Transverse colon (tissue), 4 donors: Measurements from ENCODE around the gene ANKEF1. TPM values are rescaled to one million over a fixed set of nuclear protein-coding genes. Genes with fewer than 3 reads are reported as not detected.

Experiments
- DNase-seq: peaks from one replicate; pipeline ENCODE4 v3.0.0-alpha.2; 2019
- H3K27ac ChIP-seq, 4 donors: fragments of 200-600 bp; sonication (generic); 2 replicates each; pipeline ENCODE4 v1.5.1; 2016 to 2018; ENCODE audit warnings: inconsistent platforms in 4 of 4
- H3K27me3 ChIP-seq: fragments of 200-600 bp; sonication (generic); 2 replicates; pipeline ENCODE4 v1.5.1; 2017; ENCODE audit warnings: inconsistent platforms
- H3K36me3 ChIP-seq, 4 donors: fragments of 200-600 bp; sonication (generic); 2 replicates each; pipeline ENCODE4 v1.5.1; 2017 to 2019; ENCODE audit warnings: inconsistent platforms in 4 of 4
- H3K4me1 ChIP-seq, 4 donors: fragments of 200-600 bp; sonication (generic); 2 replicates each; pipeline ENCODE4 v1.5.1; 2017 to 2020; ENCODE audit warnings: inconsistent platforms in 4 of 4
- H3K4me3 ChIP-seq, 4 donors: fragments of 200-600 bp; sonication (generic); 1 replicate in 1 of 4; 2 replicates in 3 of 4; pipeline versions ENCODE4 v1.5.1 to v1.6.1; 2017 to 2019; ENCODE audit warnings: inconsistent platforms in 4 of 4
- H3K9me3 ChIP-seq, 2 donors: fragments of 200-600 bp; sonication (generic); 2 replicates each; pipeline ENCODE4 v1.5.1; 2017 to 2019; ENCODE audit warnings: inconsistent platforms in 2 of 2
- EP300 ChIP-seq: sonication (generic); formaldehyde crosslinking; IDR thresholded peaks from one replicate; pipeline ENCODE4 v1.6.1; 2017; ENCODE audit warnings: antibody characterized with exemption, low read depth
- POLR2A ChIP-seq: fragments of 450-650 bp; IDR thresholded peaks from one replicate; pipeline ENCODE4 v1.6.1; 2016; ENCODE audit warnings: antibody characterized with exemption, mild to moderate bottlenecking, moderate library complexity
- POLR2AphosphoS5 ChIP-seq, 3 donors: sonication (generic); formaldehyde crosslinking; IDR thresholded peaks; one replicate each; pipeline ENCODE4 v1.6.1; 2016; ENCODE audit warnings: antibody characterized with exemption in 3 of 3
- WGBS, 2 donors: methylation state at CpG; one replicate each; pipeline ENCODE4 v1.1.5; 2018; ENCODE audit warnings: low coverage in 1 of 2; 5-methylcytosine and 5-hydroxymethylcytosine counted together
- in situ Hi-C, 4 donors: fragments of 200-750 bp; cut with MboI; loops; one replicate each; pipeline versions ENCODE4 v1.15.0 to v1.15.1; 2017; ENCODE audit warnings: low sequenced_read_pairs in 3 of 4, low pct_ligation_motif_present in 1 of 4, low pct_unique_long_range_greater_than_20kb in 1 of 4
- intact Hi-C: fragments of 100-400 bp; cut with DNase I; formaldehyde crosslinking; loops from one replicate; pipeline ENCODE4 v1.15.1; 2023; ENCODE audit warnings: low total_unique reads
- total RNA-seq, 4 donors: library from RNA; depleted of rRNA; stranded (reverse); fragments of >200 nt; gene quantifications; one replicate each; pipeline ENCODE4 v1.1.0, GENCODE V29; 2016
- TF ChIP-seq, protein P1 (sequence below), 5 experiments: fragments of 200-600 bp in 3 of 5; fragments of 450-650 bp in 2 of 5; sonication (generic) in 3 of 5; IDR thresholded peaks; 1 replicate in 2 of 5; 2 replicates in 3 of 5; pipeline ENCODE4 v1.5.1; 2016 to 2017; ENCODE audit warnings: antibody characterized with exemption in 5 of 5, inconsistent platforms in 3 of 5, mild to moderate bottlenecking in 2 of 5, moderate library complexity in 1 of 5

The ANKEF1 gene
- total RNA-seq, 4 donors from 2014 or later, result 0.60 to 5.6 (median 4.7) TPM

DNA sequence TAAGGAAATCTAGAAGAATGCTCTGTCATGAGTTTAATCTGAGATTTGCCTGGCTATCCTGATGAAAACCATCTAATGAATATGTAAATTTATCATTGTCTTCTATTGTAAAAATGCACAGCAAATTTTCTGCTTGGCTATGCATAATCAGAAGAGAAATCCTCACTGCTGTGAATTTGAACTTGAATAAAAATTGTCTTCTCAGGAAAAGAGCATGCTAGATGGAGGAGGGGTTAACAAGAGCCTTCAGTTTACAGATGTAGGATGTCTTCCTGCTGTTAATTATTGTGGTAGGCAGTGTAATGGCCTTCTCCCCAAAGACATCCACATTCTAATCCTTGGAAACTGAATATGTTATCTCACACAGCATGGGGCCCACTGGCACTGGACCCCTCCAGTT is 45.8 kb downstream of the ANKEF1 start:
- no peak for DNase-seq
- Histone ChIP-seq H3K27me3 (no peaks in the 10 kb centered on the region), H3K4me1 (peaks cover 0 to 7% (median 0%) of the 10 kb centered on the region in 4 donors), H3K36me3 (no peaks in the 10 kb centered on the region), H3K4me3 (no peak overlapping the region), H3K9me3 (no peaks in the 10 kb centered on the region), H3K27ac (no peak overlapping the region)
- intact Hi-C loops (no loop called here), in situ Hi-C loops (loop anchor here in 3 of 4 donors (25.0 kb wide), 1 partner anchor 468 kb away; no protein-coding TSS in a partner anchor)
- TF ChIP-seq, protein P1, sequence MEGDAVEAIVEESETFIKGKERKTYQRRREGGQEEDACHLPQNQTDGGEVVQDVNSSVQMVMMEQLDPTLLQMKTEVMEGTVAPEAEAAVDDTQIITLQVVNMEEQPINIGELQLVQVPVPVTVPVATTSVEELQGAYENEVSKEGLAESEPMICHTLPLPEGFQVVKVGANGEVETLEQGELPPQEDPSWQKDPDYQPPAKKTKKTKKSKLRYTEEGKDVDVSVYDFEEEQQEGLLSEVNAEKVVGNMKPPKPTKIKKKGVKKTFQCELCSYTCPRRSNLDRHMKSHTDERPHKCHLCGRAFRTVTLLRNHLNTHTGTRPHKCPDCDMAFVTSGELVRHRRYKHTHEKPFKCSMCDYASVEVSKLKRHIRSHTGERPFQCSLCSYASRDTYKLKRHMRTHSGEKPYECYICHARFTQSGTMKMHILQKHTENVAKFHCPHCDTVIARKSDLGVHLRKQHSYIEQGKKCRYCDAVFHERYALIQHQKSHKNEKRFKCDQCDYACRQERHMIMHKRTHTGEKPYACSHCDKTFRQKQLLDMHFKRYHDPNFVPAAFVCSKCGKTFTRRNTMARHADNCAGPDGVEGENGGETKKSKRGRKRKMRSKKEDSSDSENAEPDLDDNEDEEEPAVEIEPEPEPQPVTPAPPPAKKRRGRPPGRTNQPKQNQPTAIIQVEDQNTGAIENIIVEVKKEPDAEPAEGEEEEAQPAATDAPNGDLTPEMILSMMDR (IDR thresholded peaks at IDR 0.05), result no peak
- TF ChIP-seq EP300, result no peak
- no peak for TF ChIP-seq POLR2AphosphoS5 (IDR thresholded peaks at IDR 0.05)
- TF ChIP-seq POLR2A, result no peak

DNA sequence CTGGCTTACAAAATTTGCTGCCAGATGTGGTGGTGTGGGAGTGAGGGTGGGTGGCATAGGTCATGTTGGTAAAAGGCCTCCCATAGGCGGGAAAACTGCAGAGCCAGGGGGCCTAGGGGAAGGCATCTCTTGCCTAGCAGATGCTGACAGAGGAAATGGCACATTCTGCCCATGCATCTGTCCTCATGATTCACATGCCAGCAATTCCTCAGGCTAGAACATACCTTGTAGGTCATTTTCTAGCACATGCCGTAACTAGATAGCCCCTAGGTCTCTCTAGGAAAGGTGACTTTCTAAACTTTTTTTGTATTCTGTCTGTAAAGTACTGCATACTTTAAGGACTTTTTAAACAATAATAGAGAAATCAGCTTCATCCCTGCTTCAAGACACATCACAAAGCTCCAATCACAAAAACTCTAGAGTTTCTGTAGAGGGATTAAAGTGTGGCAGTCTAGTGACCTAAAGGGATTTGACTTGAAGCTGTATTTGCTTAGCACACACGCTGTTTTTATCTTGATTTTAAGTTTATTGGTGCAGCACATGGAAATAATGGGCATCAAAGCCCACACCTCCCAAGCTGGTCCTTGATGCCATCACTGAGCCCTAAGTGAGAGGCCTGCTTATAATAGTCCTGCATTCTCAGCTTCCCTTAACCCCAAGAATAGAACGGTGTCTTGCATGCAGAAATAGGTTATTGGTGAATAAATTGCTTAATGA is 55.2 kb downstream of the ANKEF1 start:
- WGBS, 2 donors, result 92 to 100% methylated on average over 2 to 4 of the region's 4 CpGs
- Histone ChIP-seq H3K27me3 (no peaks in the 10 kb centered on the region), H3K36me3 (no peaks in the 10 kb centered on the region), H3K4me1 (no peaks in the 10 kb centered on the region), H3K9me3 (no peaks in the 10 kb centered on the region), H3K4me3 (no peak overlapping the region), H3K27ac (no peak overlapping the region)
- in situ Hi-C loops, result loop anchor here in 3 of 4 donors (5.0 to 25.0 kb wide), 3 partner anchors 113 to 478 kb away; no protein-coding TSS in a partner anchor
- DNase-seq, result no peak
- intact Hi-C loops, result no loop called here
- no peak for TF ChIP-seq POLR2A
- no peak for TF ChIP-seq POLR2AphosphoS5 (IDR thresholded peaks at IDR 0.05)

DNA sequence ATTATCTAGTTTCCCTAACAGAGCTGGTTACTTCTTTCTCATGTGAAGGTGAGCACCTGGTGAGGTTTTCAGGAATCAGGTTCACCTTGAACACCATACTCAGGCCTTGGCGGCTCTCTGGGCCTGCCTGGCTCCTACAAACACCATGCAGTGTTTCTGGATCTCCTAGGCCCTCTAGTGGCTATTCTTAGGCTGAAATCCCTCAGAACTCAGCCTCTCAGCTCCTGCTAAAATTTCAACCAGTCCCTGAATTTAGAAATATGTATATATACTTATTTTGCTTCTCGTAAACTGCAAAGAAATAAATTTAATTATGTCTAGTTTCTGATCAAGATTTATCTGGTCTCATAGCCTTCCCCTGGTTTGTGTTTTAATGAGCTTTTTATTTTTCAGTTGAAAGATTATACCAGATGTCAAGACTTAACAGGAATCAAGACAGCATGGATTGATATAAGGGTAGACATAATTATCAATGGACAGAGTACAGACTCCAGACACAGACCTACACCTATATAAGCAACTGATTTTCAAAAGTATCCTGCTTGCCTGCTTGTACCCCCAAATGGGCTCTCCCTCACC is 55.9 kb downstream of the ANKEF1 start:
- TF ChIP-seq, protein P1 (IDR thresholded peaks at IDR 0.05), result peak; percentile 48 to 73 (median 63)
- no peak for TF ChIP-seq POLR2A
- Histone ChIP-seq H3K36me3 (no peaks in the 10 kb centered on the region), H3K27ac (no peak overlapping the region), H3K9me3 (no peaks in the 10 kb centered on the region), H3K27me3 (no peaks in the 10 kb centered on the region), H3K4me3 (no peak overlapping the region), H3K4me1 (no peaks in the 10 kb centered on the region)
- DNase-seq, result peak; percentile 13
- intact Hi-C loops, result no loop called here
- in situ Hi-C loops, result loop anchor here in 3 of 4 donors (10.0 to 25.0 kb wide), 2 partner anchors 116 to 478 kb away; no protein-coding TSS in a partner anchor
- WGBS, 2 donors, result 36 to 38% methylated on average over 1 to 2 of the region's 2 CpGs

GRCh38 chr20:10093087-10093591 is 58.4 kb downstream of the ANKEF1 start:
- Histone ChIP-seq H3K9me3 (no peaks in the 10 kb centered on the region), H3K27ac (no peak overlapping the region), H3K4me1 (no peaks in the 10 kb centered on the region), H3K4me3 (no peak overlapping the region), H3K36me3 (no peaks in the 10 kb centered on the region), H3K27me3 (no peaks in the 10 kb centered on the region)
- intact Hi-C loops, result no loop called here
- no peak for DNase-seq
- in situ Hi-C loops, result loop anchor here in 3 of 4 donors (10.0 to 25.0 kb wide), 2 partner anchors 118 to 481 kb away; no protein-coding TSS in a partner anchor
- TF ChIP-seq POLR2AphosphoS5 (IDR thresholded peaks at IDR 0.05) (no peak), EP300 (no peak), POLR2A (no peak)
- TF ChIP-seq, protein P1 (IDR thresholded peaks at IDR 0.05), result no peak
- 90 to 94% methylated on average over 2 of the region's 2 CpGs for WGBS, 2 donors
